ENCODE measurements around the gene CSTPP1.

DNA sequence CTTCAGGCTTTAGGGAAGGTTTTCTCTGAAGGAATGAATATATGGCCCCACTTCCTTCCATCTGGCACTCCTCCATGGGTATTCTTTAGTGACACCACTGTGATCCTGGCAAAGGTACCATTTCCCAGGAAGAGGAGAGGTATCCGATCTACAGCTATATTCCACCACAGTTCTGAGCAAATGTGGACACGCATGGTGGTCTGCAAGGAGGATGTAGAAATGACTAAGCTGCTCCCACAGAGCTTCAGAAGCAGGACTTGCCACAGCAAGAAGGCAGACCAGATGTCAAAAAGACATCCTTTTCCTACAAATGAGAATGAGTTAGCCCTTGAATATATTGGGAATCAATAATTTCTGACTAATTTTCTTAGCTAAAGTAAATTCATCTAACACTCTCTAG lies 194.6 kb downstream of the CSTPP1 start:
- TF ChIP-seq CTCF (IDR thresholded peaks at IDR 0.05; ENCODE audit: low read length) (no peak), EZH2 (IDR thresholded peaks at IDR 0.05; ENCODE audit: borderline replicate concordance, low read length) (no peak)

All from OCI-LY1 (cell line).